HepG2 (cell line): ENCODE data around the gene ECSCR. TPM values are rescaled to one million over a fixed set of nuclear protein-coding genes. Genes with fewer than 3 reads are reported as not detected.

Source experiments
- ATAC-seq: fragments of 200-7000 bp; cut with Tn5 transposase; 3 replicates; pipeline ENCODE4 v1.9.1; 2020; ENCODE audit warnings: mild to moderate bottlenecking, moderate library complexity
- BruUV-seq: library from RNA; stranded (reverse); fragments of 400-500 nt; replicated peaks from 2 replicates; lab custom pipeline; 2021; lab: Mats Ljungman, UMichigan
- CTCF ChIA-PET: fragments of 300-600 bp; formaldehyde crosslinking; extraction: SDS; loops from one replicate; lab custom pipeline; 2021; ENCODE audit warnings: low total read pairs, inconsistent platforms, low intra/inter-chr PET ratio; lab: Yijun Ruan, JAX
- POLR2A ChIA-PET: fragments of 350-600 bp; sonication (Branson Sonifier 250); formaldehyde crosslinking; loops from one replicate; lab custom pipeline; 2020; ENCODE audit warnings: antibody characterized with exemption, inconsistent platforms; lab: Yijun Ruan, JAX
- DNase-seq: peaks from one replicate; pipeline ENCODE4 v3.0.0-alpha.2; 2015; ENCODE audit warnings: low spot score
- FAIRE-seq: peaks from 3 replicates; lab custom pipeline; 2011; peaks lifted over from hg19 to GRCh38; lab: Jason Lieb, UNC
- H2AFZ ChIP-seq: one replicate; pipeline ENCODE4 v1.6.1; 2011; ENCODE audit warnings: low read length, inconsistent platforms
- H3K27ac ChIP-seq: fragments of 300-600 bp; 3 replicates; pipeline ENCODE4 v1.8.0; 2011; ENCODE audit warnings: mixed run types, mild to moderate bottlenecking, mixed read lengths, low read length, inconsistent platforms; ENCODE audit not compliant: insufficient read depth; ENCODE audit errors: extremely low read length
- H3K27me3 ChIP-seq, 2 experiments: fragments of 200-600 bp in 1 of 2; 2 replicates in 1 of 2; 3 replicates in 1 of 2; pipeline versions ENCODE4 v1.6.0 to v1.8.0; 2011; ENCODE audit warnings: low read length in 2 of 2, mild to moderate bottlenecking in 2 of 2, moderate library complexity in 2 of 2, inconsistent platforms in 1 of 2; ENCODE audit not compliant: insufficient read depth in 2 of 2, control insufficient read depth in 1 of 2
- H3K36me3 ChIP-seq, 2 experiments: fragments of 200-600 bp in 1 of 2; replicated peaks in 1 of 2; 2 replicates in 1 of 2; 3 replicates in 1 of 2; pipeline versions ENCODE4 v1.5.1 to v1.8.0; 2011; ENCODE audit warnings: low read length in 2 of 2, inconsistent platforms in 1 of 2; ENCODE audit not compliant: insufficient read depth in 2 of 2, control insufficient read depth in 1 of 2
- H3K4me1 ChIP-seq: 2 replicates; pipeline ENCODE4 v1.5.1; 2012; ENCODE audit warnings: low read length, inconsistent platforms; ENCODE audit not compliant: insufficient read depth
- H3K4me2 ChIP-seq: 2 replicates; pipeline ENCODE4 v1.6.0; 2011; ENCODE audit warnings: low read depth, low read length, inconsistent platforms
- H3K4me3 ChIP-seq, 3 experiments: fragments of 200-600 bp in 1 of 3; sonication (generic), shearing (Covaris generic) in 1 of 3; replicated peaks in 1 of 3; 2 replicates each; pipeline ENCODE4 v1.5.1; 2011 to 2016; ENCODE audit warnings: low read length in 3 of 3, inconsistent platforms in 2 of 3, low read depth in 2 of 3, mild to moderate bottlenecking in 2 of 3, control low read depth in 1 of 3, mixed read lengths in 1 of 3; ENCODE audit not compliant: insufficient read depth in 1 of 3
- H3K79me2 ChIP-seq: one replicate; pipeline ENCODE4 v1.6.1; 2011; ENCODE audit warnings: low read length, inconsistent platforms; ENCODE audit not compliant: insufficient read depth
- H3K9ac ChIP-seq: 2 replicates; pipeline ENCODE4 v1.6.0; 2011; ENCODE audit warnings: mild to moderate bottlenecking, low read depth, low read length, inconsistent platforms; ENCODE audit not compliant: insufficient read depth
- H3K9me3 ChIP-seq: 2 replicates; pipeline ENCODE4 v1.5.1; 2012; ENCODE audit warnings: mild to moderate bottlenecking, low read length
- H4K20me1 ChIP-seq: 2 replicates; pipeline ENCODE4 v1.6.0; 2011; ENCODE audit warnings: inconsistent platforms, mild to moderate bottlenecking, low read length, moderate library complexity; ENCODE audit not compliant: insufficient read depth
- ADNP ChIP-seq: sonication (generic); formaldehyde crosslinking; IDR thresholded peaks from 2 replicates; pipeline ENCODE4 v1.4.0; 2020; ENCODE audit warnings: missing genetic modification reagents
- CBX1 ChIP-seq: IDR thresholded peaks from one replicate; pipeline ENCODE4 v1.6.1; 2016; ENCODE audit warnings: antibody characterized with exemption, low read depth
- CCDC6 ChIP-seq: sonication (generic); formaldehyde crosslinking; IDR thresholded peaks from 2 replicates; pipeline ENCODE4 v1.8.1; 2022; ENCODE audit warnings: mild to moderate bottlenecking, missing genetic modification reagents, moderate library complexity
- NONO ChIP-seq, 2 experiments: fragments of 450-650 bp in 1 of 2; sonication (generic) in 1 of 2; formaldehyde crosslinking in 1 of 2; IDR thresholded peaks in 1 of 2; conservative IDR thresholded peaks in 1 of 2; 2 replicates each; pipeline versions ENCODE4 v1.6.1 to v1.8.0; 2017 to 2022; ENCODE audit warnings: mild to moderate bottlenecking in 1 of 2, missing genetic modification reagents in 1 of 2, moderate library complexity in 1 of 2
- NR2F1 ChIP-seq, 2 experiments: fragments of 450-650 bp in 1 of 2; formaldehyde crosslinking in 1 of 2; IDR thresholded peaks; 2 replicates each; pipeline versions ENCODE4 v1.5.0 to v1.6.1; 2016 to 2020; ENCODE audit warnings: mild to moderate bottlenecking in 1 of 2, missing compliant biosample characterization in 1 of 2, missing genetic modification reagents in 1 of 2, moderate library complexity in 1 of 2
- SIX1 ChIP-seq: sonication (generic); formaldehyde crosslinking; IDR thresholded peaks from 2 replicates; pipeline ENCODE4 v1.4.0; 2020; ENCODE audit warnings: missing genetic modification reagents, borderline replicate concordance
- SP140L ChIP-seq: sonication (generic); formaldehyde crosslinking; IDR thresholded peaks from 2 replicates; pipeline ENCODE4 v1.4.0; 2020; ENCODE audit warnings: missing genetic modification reagents, borderline replicate concordance
- ZFY ChIP-seq: sonication (generic); formaldehyde crosslinking; IDR thresholded peaks from 2 replicates; pipeline ENCODE4 v1.4.0; 2020; ENCODE audit warnings: missing genetic modification reagents
- ZNF205 ChIP-seq: IDR thresholded peaks from 2 replicates; pipeline ENCODE4 v1.6.1; 2018; ENCODE audit warnings: missing biosample characterization, missing genetic modification reagents
- ZNF253 ChIP-seq: sonication (generic); formaldehyde crosslinking; IDR thresholded peaks from 2 replicates; pipeline ENCODE4 v1.8.0; 2022; ENCODE audit warnings: mild to moderate bottlenecking, missing genetic modification reagents, borderline replicate concordance
- ZNF296 ChIP-seq: sonication (generic); formaldehyde crosslinking; conservative IDR thresholded peaks from 2 replicates; pipeline ENCODE4 v1.5.0; 2020; ENCODE audit warnings: mild to moderate bottlenecking, missing genetic modification reagents
- ZNF367 ChIP-seq: sonication (generic); formaldehyde crosslinking; IDR thresholded peaks from 2 replicates; pipeline ENCODE4 v1.4.0; 2020; ENCODE audit warnings: missing genetic modification reagents, borderline replicate concordance
- ZNF460 ChIP-seq: sonication (generic); formaldehyde crosslinking; IDR thresholded peaks from 2 replicates; pipeline ENCODE4 v1.5.1; 2020; ENCODE audit warnings: missing genetic modification reagents, mild to moderate bottlenecking, borderline replicate concordance
- ZNF891 ChIP-seq: sonication (generic); formaldehyde crosslinking; IDR thresholded peaks from 2 replicates; pipeline ENCODE4 v1.5.0; 2020; ENCODE audit warnings: mild to moderate bottlenecking, missing genetic modification reagents
- WGBS: methylation state at CpG from one replicate; pipeline ENCODE4 v1.1.6; 2017; ENCODE audit warnings: low lambda C conversion rate; 5-methylcytosine and 5-hydroxymethylcytosine counted together
- in situ Hi-C: cut with HindIII; loops from 2 replicates; pipeline ENCODE4 v1.10.0; 2017; ENCODE audit warnings: low pct_unique_long_range_greater_than_20kb; ENCODE audit not compliant: extremely low pct_ligation_motif_present
- intact Hi-C: fragments of 100-400 bp; cut with micrococcal nuclease; formaldehyde crosslinking; loops from one replicate; pipeline ENCODE4 v1.10.0; 2022; ENCODE audit not compliant: unreplicated experiment
- polyA plus RNA-seq, 8 experiments: library from polyadenylated mRNA; depleted of rRNA in 3 of 8; stranded (reverse) in 7 of 8; unstranded in 1 of 8; fragments of >200 nt; fragmentation: Illumina TruSeq in 4 of 8; extraction: Trizol in 4 of 8; gene quantifications; 2 replicates each; pipeline versions ENCODE4 v1.2.1 to v1.2.3, GENCODE V29; 2011 to 2016; ENCODE audit warnings: low read depth in 4 of 8, missing spikeins in 1 of 8, mixed read lengths in 1 of 8; ENCODE audit not compliant: insufficient read depth in 1 of 8
- total RNA-seq, 5 experiments: library from RNA; depleted of rRNA; stranded (reverse); fragments of >200 nt; fragmentation: Illumina TruSeq; extraction: Trizol; gene quantifications; 2 replicates each; pipeline ENCODE4 v1.2.3, GENCODE V29; 2016; ENCODE audit warnings: low read depth in 1 of 5
- TF ChIP-seq, protein P1 (sequence below): sonication (generic); IDR thresholded peaks from 2 replicates; pipeline ENCODE4 v1.6.1; 2016; ENCODE audit warnings: low read depth, borderline replicate concordance
- TF ChIP-seq, protein P2 (sequence below): sonication (generic); formaldehyde crosslinking; IDR thresholded peaks from 2 replicates; pipeline ENCODE4 v1.9.0; 2021; ENCODE audit warnings: missing genetic modification reagents, mild to moderate bottlenecking, borderline replicate concordance
- TF ChIP-seq, protein P3 (sequence below): sonication (generic); formaldehyde crosslinking; IDR thresholded peaks from 2 replicates; pipeline ENCODE4 v1.8.0; 2022; ENCODE audit warnings: mild to moderate bottlenecking, missing genetic modification reagents, moderate library complexity
- TF ChIP-seq, protein P4 (sequence below): sonication (generic); formaldehyde crosslinking; IDR thresholded peaks from 2 replicates; pipeline ENCODE4; 2020; ENCODE audit warnings: missing genetic modification reagents, mild to moderate bottlenecking, borderline replicate concordance

Gene ECSCR
- total and polyA plus RNA-seq, 2 of the 13 experiments (the other 11 are each of a cell fraction or from before 2014, with no cell fraction given): 0.18 TPM; not detected in 1

DNA sequence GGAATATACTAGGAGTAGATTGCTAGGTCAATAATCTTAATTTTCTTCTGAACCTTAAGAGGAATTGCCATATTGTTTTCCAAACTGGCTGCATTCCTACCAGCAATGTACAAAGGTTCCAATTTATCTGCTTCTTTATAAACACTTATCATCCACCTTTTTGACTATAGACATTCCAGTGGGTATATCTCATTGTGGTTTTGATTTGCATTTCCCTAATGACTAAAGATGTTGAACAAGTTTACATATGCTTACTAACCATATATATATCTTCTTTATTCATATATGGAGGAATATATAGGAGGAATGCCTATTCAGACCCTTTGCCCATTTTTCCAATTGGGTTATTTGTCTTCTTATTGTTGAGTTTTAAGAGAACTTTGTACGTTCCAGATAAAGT, 30.8 kb downstream of the ECSCR start:
- H3K36me3 ChIP-seq: no peaks in the 10 kb centered on the region
- H3K9ac ChIP-seq: no peak overlapping the region
- H3K4me2 ChIP-seq: no peak overlapping the region
- 88% methylated on average over 1 of the region's 1 CpG for WGBS
- ChIA-PET POLR2A (no interaction called here), CTCF (no interaction called here)
- H3K27me3 ChIP-seq: no peaks in the 10 kb centered on the region
- no peak for DNase-seq
- H4K20me1 ChIP-seq: no peaks in the 10 kb centered on the region
- ATAC-seq: no peak
- H3K4me3 ChIP-seq: no peak overlapping the region
- H3K79me2 ChIP-seq: no peaks in the 10 kb centered on the region
- TF ChIP-seq SIX1 (CRISPR knock-in tag) (no peak), NONO (IDR thresholded peaks at IDR 0.05) (no peak), NONO (CRISPR knock-in tag; conservative IDR thresholded peaks at IDR 0.05) (no peak), SP140L (CRISPR knock-in tag) (no peak), CBX1 (no peak), ZNF367 (CRISPR knock-in tag) (no peak), ZFY (CRISPR knock-in tag) (no peak), ADNP (no peak), ZNF891 (no peak), ZNF296 (CRISPR knock-in tag) (no peak), ZNF253 (CRISPR knock-in tag) (no peak), NR2F1 (CRISPR knock-in tag; IDR thresholded peaks at IDR 0.05) (no peak), ZNF205 (CRISPR knock-in tag) (no peak), CCDC6 (no peak), ZNF460 (no peak)
- TF ChIP-seq, protein P1, sequence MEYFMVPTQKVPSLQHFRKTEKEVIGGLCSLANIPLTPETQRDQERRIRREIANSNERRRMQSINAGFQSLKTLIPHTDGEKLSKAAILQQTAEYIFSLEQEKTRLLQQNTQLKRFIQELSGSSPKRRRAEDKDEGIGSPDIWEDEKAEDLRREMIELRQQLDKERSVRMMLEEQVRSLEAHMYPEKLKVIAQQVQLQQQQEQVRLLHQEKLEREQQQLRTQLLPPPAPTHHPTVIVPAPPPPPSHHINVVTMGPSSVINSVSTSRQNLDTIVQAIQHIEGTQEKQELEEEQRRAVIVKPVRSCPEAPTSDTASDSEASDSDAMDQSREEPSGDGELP: no peak
- TF ChIP-seq, protein P2, sequence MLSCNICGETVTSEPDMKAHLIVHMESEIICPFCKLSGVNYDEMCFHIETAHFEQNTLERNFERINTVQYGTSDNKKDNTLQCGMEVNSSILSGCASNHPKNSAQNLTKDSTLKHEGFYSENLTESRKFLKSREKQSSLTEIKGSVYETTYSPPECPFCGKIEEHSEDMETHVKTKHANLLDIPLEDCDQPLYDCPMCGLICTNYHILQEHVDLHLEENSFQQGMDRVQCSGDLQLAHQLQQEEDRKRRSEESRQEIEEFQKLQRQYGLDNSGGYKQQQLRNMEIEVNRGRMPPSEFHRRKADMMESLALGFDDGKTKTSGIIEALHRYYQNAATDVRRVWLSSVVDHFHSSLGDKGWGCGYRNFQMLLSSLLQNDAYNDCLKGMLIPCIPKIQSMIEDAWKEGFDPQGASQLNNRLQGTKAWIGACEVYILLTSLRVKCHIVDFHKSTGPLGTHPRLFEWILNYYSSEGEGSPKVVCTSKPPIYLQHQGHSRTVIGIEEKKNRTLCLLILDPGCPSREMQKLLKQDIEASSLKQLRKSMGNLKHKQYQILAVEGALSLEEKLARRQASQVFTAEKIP: no peak
- TF ChIP-seq, protein P3, sequence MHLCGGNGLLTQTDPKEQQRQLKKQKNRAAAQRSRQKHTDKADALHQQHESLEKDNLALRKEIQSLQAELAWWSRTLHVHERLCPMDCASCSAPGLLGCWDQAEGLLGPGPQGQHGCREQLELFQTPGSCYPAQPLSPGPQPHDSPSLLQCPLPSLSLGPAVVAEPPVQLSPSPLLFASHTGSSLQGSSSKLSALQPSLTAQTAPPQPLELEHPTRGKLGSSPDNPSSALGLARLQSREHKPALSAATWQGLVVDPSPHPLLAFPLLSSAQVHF (CRISPR knock-in tag): no peak
- TF ChIP-seq, protein P4, sequence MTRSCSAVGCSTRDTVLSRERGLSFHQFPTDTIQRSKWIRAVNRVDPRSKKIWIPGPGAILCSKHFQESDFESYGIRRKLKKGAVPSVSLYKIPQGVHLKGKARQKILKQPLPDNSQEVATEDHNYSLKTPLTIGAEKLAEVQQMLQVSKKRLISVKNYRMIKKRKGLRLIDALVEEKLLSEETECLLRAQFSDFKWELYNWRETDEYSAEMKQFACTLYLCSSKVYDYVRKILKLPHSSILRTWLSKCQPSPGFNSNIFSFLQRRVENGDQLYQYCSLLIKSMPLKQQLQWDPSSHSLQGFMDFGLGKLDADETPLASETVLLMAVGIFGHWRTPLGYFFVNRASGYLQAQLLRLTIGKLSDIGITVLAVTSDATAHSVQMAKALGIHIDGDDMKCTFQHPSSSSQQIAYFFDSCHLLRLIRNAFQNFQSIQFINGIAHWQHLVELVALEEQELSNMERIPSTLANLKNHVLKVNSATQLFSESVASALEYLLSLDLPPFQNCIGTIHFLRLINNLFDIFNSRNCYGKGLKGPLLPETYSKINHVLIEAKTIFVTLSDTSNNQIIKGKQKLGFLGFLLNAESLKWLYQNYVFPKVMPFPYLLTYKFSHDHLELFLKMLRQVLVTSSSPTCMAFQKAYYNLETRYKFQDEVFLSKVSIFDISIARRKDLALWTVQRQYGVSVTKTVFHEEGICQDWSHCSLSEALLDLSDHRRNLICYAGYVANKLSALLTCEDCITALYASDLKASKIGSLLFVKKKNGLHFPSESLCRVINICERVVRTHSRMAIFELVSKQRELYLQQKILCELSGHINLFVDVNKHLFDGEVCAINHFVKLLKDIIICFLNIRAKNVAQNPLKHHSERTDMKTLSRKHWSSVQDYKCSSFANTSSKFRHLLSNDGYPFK (CRISPR knock-in tag): no peak
- H3K27ac ChIP-seq: no peak overlapping the region
- intact Hi-C loops (loop anchor here (10.0 kb wide), 1 partner anchor 313 kb away; no protein-coding TSS in a partner anchor), in situ Hi-C loops (no loop called here)
- no peaks in the 10 kb centered on the region for H3K4me1 ChIP-seq
- no TSS peak for BruUV-seq
- no peak for FAIRE-seq
- no peaks in the 10 kb centered on the region for H3K9me3 ChIP-seq
- no peak overlapping the region for H2AFZ ChIP-seq
